Colonic mucosa (tissue), 4 donors: ENCODE results near the gene P3R3URF. TPM values are rescaled to one million over a fixed set of nuclear protein-coding genes. Genes with fewer than 3 reads are reported as not detected.

ENCODE experiments used
- DNase-seq: peaks from one replicate; pipeline ENCODE4 v3.0.0-alpha.2; 2020
- H3K27ac ChIP-seq: fragments of 200-600 bp; one replicate; pipeline ENCODE4 v1.8.0; 2021
- H3K27me3 ChIP-seq: fragments of 200-600 bp; one replicate; pipeline ENCODE4 v1.8.0; 2021
- H3K36me3 ChIP-seq: fragments of 200-600 bp; one replicate; pipeline ENCODE4 v1.8.0; 2021
- H3K4me1 ChIP-seq: fragments of 200-600 bp; one replicate; pipeline ENCODE4 v1.8.0; 2021; ENCODE audit warnings: mild to moderate bottlenecking
- H3K4me3 ChIP-seq: fragments of 200-600 bp; one replicate; pipeline ENCODE4 v1.8.0; 2021
- H3K9ac ChIP-seq, 2 donors: one replicate each; pipeline ENCODE4 v1.7.0; 2013; ENCODE audit warnings: control low read depth in 2 of 2, low read depth in 2 of 2, low read length in 2 of 2
- H3K9me3 ChIP-seq: fragments of 200-600 bp; one replicate; pipeline ENCODE4 v1.8.0; 2021
- intact Hi-C: fragments of 100-400 bp; cut with DNase I; formaldehyde crosslinking; loops from one replicate; pipeline ENCODE4 v1.14.1; 2022
- total RNA-seq, 2 donors: library from RNA; stranded (reverse); fragmentation: NEBNext Ultra II Directional in 1 of 2; extraction: Animal tissue kit (Norgen Biotek cat#: 25700) in 1 of 2; gene quantifications; one replicate each; pipeline ENCODE4 v1.2.1, GENCODE V29; 2021
- TF ChIP-seq, protein P1 (sequence below): fragments of 200-600 bp; IDR thresholded peaks from one replicate; pipeline ENCODE4 v1.8.0; 2022; ENCODE audit warnings: antibody characterized with exemption, mild to moderate bottlenecking
- donor health status: healthy.
- donor health status: DM: no; HTN: no; CAD: no.
- donor health status: DM: no; HTN: no; CAD: no.

Gene P3R3URF
- total RNA-seq, 2 donors from 2014 or later, result not detected

DNA sequence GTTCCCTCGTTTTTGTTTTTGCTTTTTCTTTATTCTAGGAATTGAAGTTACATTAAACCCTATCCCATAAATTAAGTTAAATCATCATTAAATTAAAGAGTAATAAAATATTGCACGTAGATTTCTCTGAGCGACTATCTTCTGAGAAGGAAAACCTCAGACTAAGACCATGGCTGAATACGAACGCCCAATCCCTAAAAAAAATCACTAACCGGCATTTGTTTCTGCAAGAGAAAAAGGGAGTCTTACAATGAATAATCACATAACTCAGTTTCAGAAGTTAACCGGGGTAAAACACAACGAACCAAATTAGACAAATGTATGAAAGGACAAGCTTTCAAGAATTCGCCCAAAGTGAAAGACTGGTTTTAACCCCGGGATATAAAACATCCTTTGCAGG, 45.2 kb downstream of the P3R3URF start:
- H3K36me3 ChIP-seq, result no peaks in the 10 kb centered on the region
- peak overlapping the region; percentile 61 for H3K4me3 ChIP-seq
- peak overlapping the region in 1 of 2 donors; percentile 2 for H3K9ac ChIP-seq
- TF ChIP-seq, protein P1, sequence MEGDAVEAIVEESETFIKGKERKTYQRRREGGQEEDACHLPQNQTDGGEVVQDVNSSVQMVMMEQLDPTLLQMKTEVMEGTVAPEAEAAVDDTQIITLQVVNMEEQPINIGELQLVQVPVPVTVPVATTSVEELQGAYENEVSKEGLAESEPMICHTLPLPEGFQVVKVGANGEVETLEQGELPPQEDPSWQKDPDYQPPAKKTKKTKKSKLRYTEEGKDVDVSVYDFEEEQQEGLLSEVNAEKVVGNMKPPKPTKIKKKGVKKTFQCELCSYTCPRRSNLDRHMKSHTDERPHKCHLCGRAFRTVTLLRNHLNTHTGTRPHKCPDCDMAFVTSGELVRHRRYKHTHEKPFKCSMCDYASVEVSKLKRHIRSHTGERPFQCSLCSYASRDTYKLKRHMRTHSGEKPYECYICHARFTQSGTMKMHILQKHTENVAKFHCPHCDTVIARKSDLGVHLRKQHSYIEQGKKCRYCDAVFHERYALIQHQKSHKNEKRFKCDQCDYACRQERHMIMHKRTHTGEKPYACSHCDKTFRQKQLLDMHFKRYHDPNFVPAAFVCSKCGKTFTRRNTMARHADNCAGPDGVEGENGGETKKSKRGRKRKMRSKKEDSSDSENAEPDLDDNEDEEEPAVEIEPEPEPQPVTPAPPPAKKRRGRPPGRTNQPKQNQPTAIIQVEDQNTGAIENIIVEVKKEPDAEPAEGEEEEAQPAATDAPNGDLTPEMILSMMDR, result no peak
- peaks cover 8% of the 10 kb centered on the region for H3K27me3 ChIP-seq
- intact Hi-C loops, result no loop called here
- no peak overlapping the region for H3K27ac ChIP-seq
- no peaks in the 10 kb centered on the region for H3K9me3 ChIP-seq
- H3K4me1 ChIP-seq, result no peaks in the 10 kb centered on the region
- DNase-seq, result no peak

DNA sequence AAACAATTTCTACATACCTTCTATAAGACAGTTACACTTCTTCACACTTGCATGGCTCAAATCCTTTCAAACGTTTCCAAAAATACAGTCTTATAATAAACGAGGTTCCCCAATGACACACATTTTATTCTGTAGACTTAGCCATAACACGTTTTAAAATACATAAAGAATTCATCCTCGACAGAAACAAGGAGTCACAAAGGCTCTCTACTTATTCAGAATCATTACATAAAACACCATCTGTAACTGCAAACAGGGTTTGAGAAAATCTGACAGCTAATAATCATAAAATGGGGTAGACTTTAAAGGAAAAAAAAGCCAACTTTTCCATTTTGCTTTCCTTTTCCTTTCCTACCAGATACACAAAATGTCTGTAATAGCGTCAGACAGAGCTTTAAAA, 45.7 kb downstream of the P3R3URF start:
- intact Hi-C loops, result no loop called here

DNA sequence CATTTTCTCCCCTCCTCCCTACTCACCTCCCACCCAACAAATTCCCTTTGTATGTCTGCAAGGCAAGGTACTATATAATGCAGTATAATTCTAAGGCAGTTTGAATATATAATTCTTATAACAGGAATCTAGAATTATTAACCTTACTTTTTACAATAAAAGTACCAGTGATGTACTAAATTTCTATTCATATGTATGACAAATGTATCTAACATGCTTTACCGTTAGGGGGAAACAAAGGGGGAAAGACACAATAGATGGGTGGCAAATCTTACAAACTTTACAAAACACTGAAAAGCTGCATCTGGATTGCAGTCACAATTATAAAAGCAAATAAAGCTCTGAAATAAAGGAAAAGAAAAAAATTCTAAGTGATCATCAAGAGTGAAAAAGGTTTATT, 46.2 kb downstream of the P3R3URF start:
- no peak for DNase-seq
- intact Hi-C loops, result no loop called here
- TF ChIP-seq, protein P1, result no peak
- no peaks in the 10 kb centered on the region for H3K36me3 ChIP-seq
- no peaks in the 10 kb centered on the region for H3K9me3 ChIP-seq
- H3K27me3 ChIP-seq, result peaks cover 8% of the 10 kb centered on the region
- no peak overlapping the region for H3K27ac ChIP-seq
- no peaks in the 10 kb centered on the region for H3K4me1 ChIP-seq
- H3K4me3 ChIP-seq, result no peak overlapping the region
- H3K9ac ChIP-seq, result no peak overlapping the region

More for the DNA sequence above, 45.7 kb downstream of the P3R3URF start:
- no peak for DNase-seq
- Histone ChIP-seq H3K4me1 (no peaks in the 10 kb centered on the region), H3K4me3 (no peak overlapping the region), H3K9ac (peak overlapping the region in 1 of 2 donors; percentile 2), H3K27ac (no peak overlapping the region), H3K9me3 (no peaks in the 10 kb centered on the region), H3K27me3 (peaks cover 8% of the 10 kb centered on the region), H3K36me3 (no peaks in the 10 kb centered on the region)
- TF ChIP-seq, protein P1, result no peak

DNA sequence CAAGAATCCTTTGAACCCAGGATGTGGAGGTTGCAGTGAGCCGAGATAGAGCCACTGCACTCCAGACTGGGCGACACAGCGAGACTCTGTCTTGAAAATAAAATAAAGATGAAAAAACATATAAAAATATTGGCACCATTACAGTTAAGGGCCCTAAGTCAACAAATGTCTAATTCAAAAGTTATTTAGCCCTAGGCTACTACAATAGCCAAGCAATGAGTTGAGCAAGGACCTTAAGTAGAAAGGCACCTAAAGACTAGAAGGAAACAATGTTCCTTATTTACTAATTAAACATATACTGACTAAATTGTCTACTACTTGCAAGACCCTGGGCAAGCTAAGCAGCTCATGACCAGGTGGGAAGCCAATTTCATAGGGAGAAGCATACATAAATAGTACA, 47.9 kb downstream of the P3R3URF start:
- Histone ChIP-seq H3K36me3 (no peaks in the 10 kb centered on the region), H3K9ac (no peak overlapping the region), H3K27ac (no peak overlapping the region), H3K4me3 (no peak overlapping the region), H3K27me3 (peaks cover 8% of the 10 kb centered on the region), H3K9me3 (no peaks in the 10 kb centered on the region), H3K4me1 (no peaks in the 10 kb centered on the region)
- TF ChIP-seq, protein P1, result no peak
- DNase-seq, result no peak
- intact Hi-C loops, result no loop called here

Other genes starting within 250 kb of the P3R3URF start
- gene PIK3R3, start 43.9 kb downstream of the P3R3URF start, total RNA-seq, result 1 to 10 TPM; 8.2 TPM
- 1,000 to 10,000 TPM; 1,021 to 1,136 TPM for gene TSPAN1, start 1.4 kb downstream of the P3R3URF start, total RNA-seq
- gene POMGNT1, start 21.9 kb upstream of the P3R3URF start, total RNA-seq, result 10 to 100 TPM; 20.9 to 38.9 TPM
- 1 to 10 TPM in 1 of 2 donors, under 1 TPM in 1; 0.80 to 1.1 TPM for gene LURAP1, start 26.8 kb upstream of the P3R3URF start, total RNA-seq
- 10 to 100 TPM in 1 of 2 donors, 1 to 10 TPM in 1; 5.9 to 27.5 TPM for gene RAD54L, start 71.3 kb upstream of the P3R3URF start, total RNA-seq
- gene LRRC41, start 127.1 kb upstream of the P3R3URF start, total RNA-seq, result 10 to 100 TPM; 49.3 to 55.8 TPM
- gene UQCRH, start 127.2 kb upstream of the P3R3URF start, total RNA-seq, result 100 to 1,000 TPM; 451 to 502 TPM
- gene NSUN4, start 164.3 kb upstream of the P3R3URF start, total RNA-seq, result 10 to 100 TPM; 18.3 to 19.0 TPM
- gene FAAH, start 217.8 kb upstream of the P3R3URF start, total RNA-seq, result 100 to 1,000 TPM in 1 of 2 donors, 10 to 100 TPM in 1; 70.0 to 117 TPM